B cell (primary cell): ENCODE measurements around the gene RBM19. TPM values are rescaled to one million over a fixed set of nuclear protein-coding genes. Genes with fewer than 3 reads are reported as not detected.

ENCODE experiments used
- ATAC-seq: fragments of 200-7000 bp; cut with Tn5 transposase; one replicate; pipeline ENCODE4 v1.10.0; 2021; ENCODE audit warnings: low read depth, mild to moderate bottlenecking, moderate number of reproducible peaks, moderate library complexity
- CTCF ChIA-PET: fragments of 350-600 bp; sonication (Branson Sonifier 250); formaldehyde crosslinking; loops from one replicate; lab custom pipeline; 2021; ENCODE audit warnings: antibody characterized with exemption, inconsistent platforms; lab: Charles Lee
- POLR2A ChIA-PET: fragments of 350-600 bp; sonication (Branson Sonifier 250); formaldehyde crosslinking; loops from one replicate; lab custom pipeline; 2021; ENCODE audit warnings: antibody characterized with exemption; lab: Charles Lee
- DNase-seq: peaks from one replicate; pipeline ENCODE4 v3.0.0; 2013
- H2AFZ ChIP-seq: 2 replicates; pipeline ENCODE4 v1.6.1; 2012; ENCODE audit warnings: mild to moderate bottlenecking, low read depth, low read length; ENCODE audit not compliant: insufficient read depth, poor library complexity, severe bottlenecking
- H3K27ac ChIP-seq, 2 donors: 1 replicate in 1 of 2; 2 replicates in 1 of 2; pipeline ENCODE4 v1.5.1; 2012 to 2013; ENCODE audit warnings: low read length in 2 of 2, mild to moderate bottlenecking in 2 of 2, moderate library complexity in 1 of 2
- H3K27me3 ChIP-seq, 4 experiments: fragments of 200-600 bp in 1 of 4; sonication (generic) in 1 of 4; replicated peaks in 1 of 4; 1 replicate in 2 of 4; 2 replicates in 2 of 4; pipeline versions ENCODE4 v1.6.1 to v1.7.0; 2013 to 2016; ENCODE audit warnings: low read length in 3 of 4, mild to moderate bottlenecking in 2 of 4, mixed read lengths in 1 of 4, moderate library complexity in 1 of 4; ENCODE audit not compliant: insufficient read depth in 4 of 4, control insufficient read depth in 3 of 4; ENCODE audit errors: control extremely low read depth in 1 of 4
- H3K36me3 ChIP-seq, 2 experiments: replicated peaks in 1 of 2; 1 replicate in 1 of 2; 2 replicates in 1 of 2; pipeline versions ENCODE4 v1.6.1 to v1.7.1; 2013; ENCODE audit warnings: low read length in 1 of 2; ENCODE audit not compliant: insufficient read depth in 2 of 2, control insufficient read depth in 1 of 2; ENCODE audit errors: control extremely low read depth in 1 of 2, extremely low read depth in 1 of 2
- H3K4me1 ChIP-seq, 2 donors: fragments of 200-600 bp in 1 of 2; sonication (generic) in 1 of 2; 1 replicate in 1 of 2; 2 replicates in 1 of 2; pipeline versions ENCODE4 v1.5.1 to v1.6.1; 2013 to 2017; ENCODE audit warnings: low read length in 2 of 2; ENCODE audit not compliant: control insufficient read depth in 2 of 2, insufficient read depth in 2 of 2
- H3K4me2 ChIP-seq: replicated peaks from 2 replicates; pipeline ENCODE3; 2012; ENCODE audit warnings: mild to moderate bottlenecking, low read depth, low read length; ENCODE audit not compliant: poor library complexity, severe bottlenecking
- H3K4me3 ChIP-seq, 5 experiments: fragments of 200-600 bp in 1 of 5; sonication (generic) in 1 of 5; 1 replicate in 3 of 5; 2 replicates in 2 of 5; pipeline versions ENCODE4 v1.5.1 to v1.7.0; 2011 to 2016; ENCODE audit warnings: low read length in 4 of 5, mild to moderate bottlenecking in 4 of 5, low read depth in 2 of 5, control low read depth in 1 of 5, moderate library complexity in 1 of 5; ENCODE audit not compliant: insufficient read depth in 1 of 5; ENCODE audit errors: control extremely low read depth in 1 of 5, extremely low read depth in 1 of 5
- H3K79me2 ChIP-seq: fragments of 200-600 bp; sonication (generic); one replicate; pipeline ENCODE4 v1.6.0; 2016; ENCODE audit warnings: low read length; ENCODE audit not compliant: control insufficient read depth, insufficient read depth
- H3K9ac ChIP-seq: fragments of 200-600 bp; sonication (generic); 2 replicates; pipeline ENCODE4 v1.6.1; 2017; ENCODE audit warnings: mild to moderate bottlenecking, low read length, moderate library complexity
- H3K9me3 ChIP-seq, 3 donors: one replicate each; pipeline versions ENCODE4 v1.6.1 to v1.7.1; 2013; ENCODE audit warnings: low read length in 2 of 3; ENCODE audit not compliant: control insufficient read depth in 2 of 3, insufficient read depth in 1 of 3; ENCODE audit errors: control extremely low read depth in 1 of 3
- H4K20me1 ChIP-seq: 2 replicates; pipeline ENCODE4 v1.6.0; 2012; ENCODE audit warnings: mild to moderate bottlenecking, low read length; ENCODE audit not compliant: insufficient read depth, control insufficient read depth, poor library complexity, severe bottlenecking
- H3K27ac Mint-ChIP-seq: one replicate; pipeline ENCODE4 v1.8.0; 2021; ENCODE audit warnings: mixed read lengths
- H3K27me3 Mint-ChIP-seq: one replicate; pipeline ENCODE4 v1.8.0; 2021; ENCODE audit warnings: mixed read lengths
- H3K4me1 Mint-ChIP-seq: one replicate; pipeline ENCODE4 v1.8.0; 2021; ENCODE audit warnings: mixed read lengths
- H3K4me3 Mint-ChIP-seq: one replicate; pipeline ENCODE4 v1.8.0; 2021; ENCODE audit warnings: mixed read lengths
- H3K9me3 Mint-ChIP-seq: one replicate; pipeline ENCODE4 v1.8.0; 2022; ENCODE audit warnings: mixed read lengths; ENCODE audit not compliant: insufficient read depth
- CTCF ChIP-seq: fragments of 200-600 bp; IDR thresholded peaks from one replicate; pipeline ENCODE4 v1.8.0; 2022; ENCODE audit warnings: antibody characterized with exemption, mild to moderate bottlenecking
- EZH2 ChIP-seq: IDR thresholded peaks from 2 replicates; pipeline ENCODE4 v1.6.1; 2012; ENCODE audit warnings: borderline replicate concordance, low read depth, mild to moderate bottlenecking, moderate library complexity, low read length; ENCODE audit not compliant: insufficient read depth, poor library complexity, severe bottlenecking
- WGBS: methylation state at CpG from one replicate; pipeline ENCODE4 v1.1.5; 2013; ENCODE audit warnings: missing lambda C conversion rate; ENCODE audit not compliant: insufficient coverage; 5-methylcytosine and 5-hydroxymethylcytosine counted together
- intact Hi-C: fragments of 100-400 bp; cut with micrococcal nuclease; formaldehyde crosslinking; loops from one replicate; pipeline ENCODE4 v1.10.0; 2022
- polyA plus RNA-seq: library from polyadenylated mRNA; depleted of rRNA; stranded (reverse); fragments of >200 nt; gene quantifications from 2 replicates; pipeline ENCODE4 v1.2.3, GENCODE V29; 2012
- total RNA-seq, 2 donors: library from RNA; stranded (reverse); fragments of 120-200 nt in 1 of 2; gene quantifications; 1 replicate in 1 of 2; 2 replicates in 1 of 2; pipeline versions ENCODE4 v1.2.3 to v1.2.4, GENCODE V29; 2013 to 2022

Gene RBM19
- total and polyA plus RNA-seq, 2 donors (not counting 1 experiment from before 2014, with no cell fraction given) = 43.1 to 90.0 TPM

- Histone ChIP-seq H2AFZ (no peak overlapping the region), H3K36me3 (peaks cover 0 to 25% of the 10 kb centered on the region in 2 experiments), H3K79me2 (no peaks in the 10 kb centered on the region), H3K9ac (no peak overlapping the region), H3K27me3 (no peaks in the 10 kb centered on the region), H4K20me1 (no peaks in the 10 kb centered on the region), H3K4me3 (no peak overlapping the region), H3K27ac (no peak overlapping the region), H3K4me1 (peaks cover 16 to 21% of the 10 kb centered on the region in 2 donors), H3K4me2 (no peak overlapping the region), H3K9me3 (no peaks in the 10 kb centered on the region)
- DNase-seq (no peak), ATAC-seq (no peak)
- Mint-ChIP-seq H3K27ac (no peak overlapping the region), H3K4me3 (peak overlapping the region; percentile 61), H3K4me1 (peaks cover 41% of the 10 kb centered on the region), H3K9me3 (no peaks in the 10 kb centered on the region), H3K27me3 (no peaks in the 10 kb centered on the region)
- intact Hi-C loops = no loop called here
- POLR2A ChIA-PET = no interaction called here
- CTCF ChIA-PET = no interaction called here
- TF ChIP-seq CTCF (no peak), EZH2 (no peak)
- 95% methylated on average over 5 of the region's 9 CpGs for WGBS
These were observed 104.3 kb downstream of the RBM19 start for GRCh38 chr12:113861708-113862312.

- peaks cover 41% of the 10 kb centered on the region for H3K4me1 Mint-ChIP-seq
- Histone ChIP-seq H3K4me3 (no peak overlapping the region), H3K36me3 (peaks cover 0 to 33% of the 10 kb centered on the region in 2 experiments), H3K27me3 (no peaks in the 10 kb centered on the region), H3K4me1 (peaks cover 16 to 21% of the 10 kb centered on the region in 2 donors), H3K27ac (no peak overlapping the region), H4K20me1 (no peaks in the 10 kb centered on the region), H3K9me3 (no peaks in the 10 kb centered on the region), H3K79me2 (no peaks in the 10 kb centered on the region), H3K9ac (no peak overlapping the region), H3K4me2 (no peak overlapping the region), H2AFZ (no peak overlapping the region)
- TF ChIP-seq EZH2 (no peak), CTCF (no peak)
- no peak overlapping the region for H3K4me3 Mint-ChIP-seq
- 88% methylated on average over 6 of the region's 7 CpGs for WGBS
- H3K9me3 Mint-ChIP-seq = no peaks in the 10 kb centered on the region
- intact Hi-C loops = no loop called here
- ATAC-seq (no peak), DNase-seq (no peak)
- POLR2A ChIA-PET = no interaction called here
- CTCF ChIA-PET = no interaction called here
- no peaks in the 10 kb centered on the region for H3K27me3 Mint-ChIP-seq
- no peak overlapping the region for H3K27ac Mint-ChIP-seq
These were observed 105.2 kb downstream of the RBM19 start for GRCh38 chr12:113860950-113861349.
